ENCODE measurements around the gene USP6. TPM values are rescaled to one million over a fixed set of nuclear protein-coding genes. Genes with fewer than 3 reads are reported as not detected.
A peak's percentile ranks its signal among the peaks of the same experiment; 100 is the strongest.
"Not testable (repeated sequence)": the region's sequence is repeated elsewhere in the genome, so short reads cannot be mapped to it uniquely, and the experiment has no call there.

The USP6 gene
- polyA plus RNA-seq, 2 of the 4 experiments (the other 2 are of a cell fraction), result 0.01 to 0.04 TPM

GRCh38 chr17:5120436-5121185, 4.8 kb downstream of the USP6 start:
- ATAC-seq; H3K27ac ChIP-seq; H3K9me3 ChIP-seq; POLR2A ChIA-PET; H3K4me3 ChIP-seq; H3K4me1 ChIP-seq; FAIRE-seq; DNase-seq (ENCODE audit: low read depth in 1 of 2, low spot score in 1 of 2); CTCF ChIA-PET; H3K4me2 ChIP-seq: not testable (repeated sequence)
- WGBS (ENCODE audit: missing lambda C conversion rate), result 52% methylated on average over 6 of the region's 6 CpGs

GRCh38 chr17:5121186-5121841, 5.5 kb downstream of the USP6 start:
- ChIA-PET POLR2A (no interaction called here), CTCF (no interaction called here)
- Histone ChIP-seq H3K4me2 (no peak overlapping the region), H3K4me1 (0 out of 3 replicates have a peak, but pooled peaks cover 7% of the 10 kb centered on the region), H3K4me3 (no peak overlapping the region), H3K9me3 (no peaks in the 10 kb centered on the region; the same call in 2 of the 3 replicates), H3K27ac (no peak overlapping the region)
- FAIRE-seq (no peak), DNase-seq (ENCODE audit: low read depth in 1 of 2, low spot score in 1 of 2) (no peak), ATAC-seq (no peak)
- 76% methylated on average over 14 of the region's 16 CpGs for WGBS (ENCODE audit: missing lambda C conversion rate)
- TF ChIP-seq POLR2A (IDR thresholded peaks at IDR 0.05; ENCODE audit: low read length) (no peak), HOXB13 (CRISPR knock-in tag; IDR thresholded peaks at IDR 0.05; ENCODE audit: low read depth) (no peak), HOXA7 (CRISPR knock-in tag; IDR thresholded peaks at IDR 0.05) (no peak), TFCP2L1 (CRISPR knock-in tag; IDR thresholded peaks at IDR 0.05) (no peak), CTCF (IDR thresholded peaks at IDR 0.05) (no peak), HES2 (IDR thresholded peaks at IDR 0.05) (no peak), CHD2 (IDR thresholded peaks at IDR 0.05; ENCODE audit: low read length, partially characterized antibody) (no peak), BHLHE40 (IDR thresholded peaks at IDR 0.05; ENCODE audit: low read depth, low read length) (no peak), ATOH8 (CRISPR knock-in tag; IDR thresholded peaks at IDR 0.05; ENCODE audit: low read depth) (no peak), CEBPB (IDR thresholded peaks at IDR 0.05) (no peak), KDM5A (IDR thresholded peaks at IDR 0.05) (no peak), KDM1A (IDR thresholded peaks at IDR 0.05; ENCODE audit: low read depth) (no peak), GATA3 (IDR thresholded peaks at IDR 0.05; ENCODE audit: borderline replicate concordance) (no peak), CBX2 (IDR thresholded peaks at IDR 0.05; ENCODE audit: borderline replicate concordance, low read depth) (no peak), EHMT2 (IDR thresholded peaks at IDR 0.05; ENCODE audit: low read depth) (no peak)

GRCh38 chr17:5122056-5122455, 6.2 kb downstream of the USP6 start:
- H3K9me3 ChIP-seq; H3K27ac ChIP-seq; CTCF ChIA-PET; POLR2A ChIA-PET; DNase-seq (ENCODE audit: low read depth in 1 of 2, low spot score in 1 of 2); ATAC-seq; FAIRE-seq; H3K4me3 ChIP-seq; H3K4me1 ChIP-seq: not testable (repeated sequence)
- WGBS (ENCODE audit: missing lambda C conversion rate), result 73% methylated on average over 7 of the region's 7 CpGs
- H3K4me2 ChIP-seq, result peak overlapping the region; percentile 71
